ENCODE data around the gene SORL1-AS1.

The SORL1-AS1 gene

DNA sequence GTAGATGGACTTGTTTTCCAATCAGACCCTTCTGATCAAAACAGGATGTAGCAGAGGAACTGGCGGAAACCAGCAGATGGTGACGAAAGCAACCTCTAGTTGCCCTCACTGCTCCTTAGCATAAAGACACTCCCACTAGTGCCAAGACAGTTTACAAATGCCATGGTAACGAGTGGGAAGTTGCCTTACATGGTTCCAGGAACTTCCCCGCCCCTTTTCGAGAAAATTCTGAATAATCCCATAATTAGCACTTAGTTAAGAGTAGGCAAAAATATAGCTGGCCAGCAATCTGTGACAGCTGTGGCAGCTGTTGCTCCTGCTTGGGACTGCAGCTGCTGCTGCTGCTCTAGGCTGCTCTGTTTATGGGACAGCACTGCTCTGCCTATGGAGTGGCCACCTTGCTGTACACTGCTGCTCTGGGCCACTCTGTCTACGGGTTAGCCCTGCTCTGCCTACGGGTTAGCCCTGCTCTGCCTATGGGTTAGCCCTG is 34.1 kb downstream of the SORL1-AS1 start:
- H3K27ac Mint-ChIP-seq, result no peak overlapping the region
- H3K36me3 Mint-ChIP-seq (ENCODE audit: insufficient read depth), result no peaks in the 10 kb centered on the region
- no peak overlapping the region for H3K4me3 Mint-ChIP-seq (ENCODE audit: low read depth)
- peaks cover 7% of the 10 kb centered on the region for H3K4me1 Mint-ChIP-seq (ENCODE audit: low read depth)
- no peaks in the 10 kb centered on the region for H3K9me3 Mint-ChIP-seq (ENCODE audit: low read depth)
- TF ChIP-seq, protein P1, sequence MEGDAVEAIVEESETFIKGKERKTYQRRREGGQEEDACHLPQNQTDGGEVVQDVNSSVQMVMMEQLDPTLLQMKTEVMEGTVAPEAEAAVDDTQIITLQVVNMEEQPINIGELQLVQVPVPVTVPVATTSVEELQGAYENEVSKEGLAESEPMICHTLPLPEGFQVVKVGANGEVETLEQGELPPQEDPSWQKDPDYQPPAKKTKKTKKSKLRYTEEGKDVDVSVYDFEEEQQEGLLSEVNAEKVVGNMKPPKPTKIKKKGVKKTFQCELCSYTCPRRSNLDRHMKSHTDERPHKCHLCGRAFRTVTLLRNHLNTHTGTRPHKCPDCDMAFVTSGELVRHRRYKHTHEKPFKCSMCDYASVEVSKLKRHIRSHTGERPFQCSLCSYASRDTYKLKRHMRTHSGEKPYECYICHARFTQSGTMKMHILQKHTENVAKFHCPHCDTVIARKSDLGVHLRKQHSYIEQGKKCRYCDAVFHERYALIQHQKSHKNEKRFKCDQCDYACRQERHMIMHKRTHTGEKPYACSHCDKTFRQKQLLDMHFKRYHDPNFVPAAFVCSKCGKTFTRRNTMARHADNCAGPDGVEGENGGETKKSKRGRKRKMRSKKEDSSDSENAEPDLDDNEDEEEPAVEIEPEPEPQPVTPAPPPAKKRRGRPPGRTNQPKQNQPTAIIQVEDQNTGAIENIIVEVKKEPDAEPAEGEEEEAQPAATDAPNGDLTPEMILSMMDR (IDR thresholded peaks at IDR 0.05; ENCODE audit: unreplicated experiment), result no peak
- peaks cover 3% of the 10 kb centered on the region for H3K27me3 Mint-ChIP-seq
- no peak for DNase-seq (ENCODE audit: low spot score, unreplicated experiment)

DNA sequence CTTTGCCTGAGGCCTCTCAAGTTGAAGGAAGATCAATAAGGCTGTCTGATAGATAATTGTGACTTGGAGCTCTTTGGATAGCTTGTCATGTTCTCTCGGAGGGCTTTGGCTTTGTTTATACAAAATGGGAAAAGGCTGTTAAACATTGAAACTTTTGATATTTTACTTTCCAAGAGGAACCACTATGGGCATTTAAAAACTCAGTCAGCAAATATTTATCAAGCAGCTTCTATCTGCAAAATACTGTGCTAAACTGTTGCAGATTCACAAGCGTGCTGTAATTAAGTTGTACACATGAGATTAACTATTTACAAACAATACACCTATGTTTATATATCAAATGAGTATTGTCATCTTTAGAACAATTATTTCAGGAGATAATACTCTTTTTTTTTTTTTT is 35.2 kb downstream of the SORL1-AS1 start:
- Mint-ChIP-seq H3K27me3 (peaks cover 7% of the 10 kb centered on the region), H3K9me3 (ENCODE audit: low read depth) (no peaks in the 10 kb centered on the region), H3K36me3 (ENCODE audit: insufficient read depth) (no peaks in the 10 kb centered on the region), H3K27ac (no peak overlapping the region), H3K4me1 (ENCODE audit: low read depth) (peaks cover 7% of the 10 kb centered on the region), H3K4me3 (ENCODE audit: low read depth) (no peak overlapping the region)
- DNase-seq (ENCODE audit: low spot score, unreplicated experiment), result no peak
- TF ChIP-seq, protein P1 (IDR thresholded peaks at IDR 0.05; ENCODE audit: unreplicated experiment), result no peak

DNA sequence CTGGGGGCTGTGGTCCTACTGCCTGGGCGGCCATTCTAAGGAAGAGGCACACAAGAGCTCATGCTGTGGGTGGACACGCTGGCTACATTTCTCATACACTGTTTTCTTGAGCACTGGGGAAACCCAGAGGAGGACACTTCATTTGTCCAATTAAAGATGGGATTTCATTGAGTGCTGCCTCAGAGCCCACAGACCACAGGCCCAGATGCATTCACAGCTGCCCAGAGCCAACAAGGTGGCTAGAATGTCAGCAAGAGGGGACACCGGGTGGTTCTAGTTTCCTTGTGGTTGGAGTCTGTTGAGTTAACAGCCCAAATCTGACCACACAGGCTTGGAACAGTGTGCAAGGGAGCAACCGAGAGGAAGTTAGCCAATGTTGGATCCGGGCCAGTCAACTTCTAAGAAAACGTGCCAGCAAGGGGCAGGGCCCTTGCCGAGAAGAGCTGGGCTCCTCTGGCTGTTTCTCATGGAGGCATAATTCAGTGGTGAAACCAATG is 35.7 kb downstream of the SORL1-AS1 start:
- Mint-ChIP-seq H3K27me3 (peaks cover 9% of the 10 kb centered on the region), H3K36me3 (ENCODE audit: insufficient read depth) (no peaks in the 10 kb centered on the region), H3K27ac (no peak overlapping the region)

DNA sequence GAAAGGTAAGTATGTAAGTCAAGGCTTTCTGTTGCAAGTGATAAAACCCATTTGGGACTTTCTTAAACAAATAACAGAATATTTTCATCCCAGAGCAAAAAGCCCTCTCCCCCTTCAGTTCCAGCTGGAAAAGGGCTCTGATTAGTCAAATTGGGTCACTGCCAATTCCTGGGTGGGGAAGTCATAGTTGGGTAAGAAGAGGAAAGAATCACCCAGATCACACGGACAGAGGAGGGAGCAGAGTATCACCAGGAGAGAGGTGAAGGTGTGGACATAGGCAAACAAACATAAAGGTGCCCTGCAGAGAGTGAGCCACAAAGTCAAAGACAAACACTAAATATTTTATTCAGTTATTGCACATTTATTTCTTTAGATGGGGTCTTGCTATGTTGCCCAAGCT is 36.9 kb downstream of the SORL1-AS1 start:
- Mint-ChIP-seq H3K36me3 (ENCODE audit: insufficient read depth) (no peaks in the 10 kb centered on the region), H3K27ac (no peak overlapping the region), H3K27me3 (peaks cover 9% of the 10 kb centered on the region), H3K4me3 (ENCODE audit: low read depth) (no peak overlapping the region), H3K9me3 (ENCODE audit: low read depth) (no peaks in the 10 kb centered on the region), H3K4me1 (ENCODE audit: low read depth) (peaks cover 7% of the 10 kb centered on the region)
- TF ChIP-seq, protein P1 (IDR thresholded peaks at IDR 0.05; ENCODE audit: unreplicated experiment), result no peak
- DNase-seq (ENCODE audit: low spot score, unreplicated experiment), result no peak

More for the DNA sequence above, 35.7 kb downstream of the SORL1-AS1 start:
- TF ChIP-seq, protein P1 (IDR thresholded peaks at IDR 0.05; ENCODE audit: unreplicated experiment), result no peak
- no peaks in the 10 kb centered on the region for H3K9me3 Mint-ChIP-seq (ENCODE audit: low read depth)
- no peak for DNase-seq (ENCODE audit: low spot score, unreplicated experiment)
- H3K4me1 Mint-ChIP-seq (ENCODE audit: low read depth), result peaks cover 7% of the 10 kb centered on the region
- no peak overlapping the region for H3K4me3 Mint-ChIP-seq (ENCODE audit: low read depth)

DNA sequence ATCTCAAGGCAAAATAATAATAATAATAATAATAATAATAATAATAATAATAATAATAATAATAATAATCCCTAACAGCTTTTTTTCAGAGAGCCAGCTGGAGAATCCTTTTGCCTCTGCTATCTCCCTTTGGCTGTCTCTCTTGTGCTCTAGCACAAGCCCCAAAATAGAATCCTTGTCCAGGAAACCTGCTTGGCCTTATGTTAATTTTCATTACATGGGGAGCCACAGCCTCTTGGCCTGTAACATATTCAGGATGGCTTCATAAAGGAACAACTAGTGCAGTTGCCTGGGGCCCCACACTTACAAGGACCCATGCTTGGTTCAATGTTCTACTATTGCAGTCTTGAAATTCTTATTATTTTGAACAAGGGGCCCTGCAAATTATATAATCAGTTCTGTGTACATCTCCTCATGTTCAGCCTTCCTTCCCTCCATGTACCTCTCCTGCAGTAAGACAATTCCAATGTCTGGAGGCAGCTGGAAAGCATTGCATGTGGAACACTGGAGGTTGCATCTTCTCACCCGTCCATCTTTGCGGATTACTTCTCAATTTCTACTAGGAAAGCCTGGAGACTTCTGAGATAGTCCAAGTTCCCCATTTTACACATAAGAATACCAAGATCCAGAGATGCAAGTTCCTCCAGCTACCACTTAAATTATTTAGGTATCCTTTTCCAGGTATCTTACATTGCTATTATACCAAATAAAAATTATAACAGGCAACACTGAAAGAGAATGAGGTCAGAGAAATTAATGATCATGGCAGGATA is 38.4 kb downstream of the SORL1-AS1 start:
- no peak overlapping the region for H3K4me3 Mint-ChIP-seq (ENCODE audit: low read depth)
- H3K36me3 Mint-ChIP-seq (ENCODE audit: insufficient read depth), result no peaks in the 10 kb centered on the region
- H3K4me1 Mint-ChIP-seq (ENCODE audit: low read depth), result peaks cover 7% of the 10 kb centered on the region
- no peak overlapping the region for H3K27ac Mint-ChIP-seq
- no peak for DNase-seq (ENCODE audit: low spot score, unreplicated experiment)
- TF ChIP-seq, protein P1 (IDR thresholded peaks at IDR 0.05; ENCODE audit: unreplicated experiment), result no peak
- no peaks in the 10 kb centered on the region for H3K9me3 Mint-ChIP-seq (ENCODE audit: low read depth)
- peaks cover 9% of the 10 kb centered on the region for H3K27me3 Mint-ChIP-seq

Measured in progenitor cell of endocrine pancreas (in vitro differentiated cells).